Astrocyte of the spinal cord (primary cell): ENCODE measurements around the gene CST11.

ENCODE experiments used
- DNase-seq: peaks from one replicate; pipeline ENCODE4 v3.0.0; 2011; ENCODE audit warnings: low read depth, low spot score
- H3K4me3 ChIP-seq: 2 replicates; pipeline ENCODE4 v1.5.1; 2011; ENCODE audit warnings: low read depth, mild to moderate bottlenecking, low read length, moderate library complexity
- in situ Hi-C: cut with HindIII; loops from 2 replicates; pipeline ENCODE4 v1.10.0; 2017; ENCODE audit warnings: low sequenced_read_pairs
- TF ChIP-seq, protein P1 (sequence below): IDR thresholded peaks from 2 replicates; pipeline ENCODE4 v1.5.1; 2012; ENCODE audit warnings: low read depth, mild to moderate bottlenecking, low read length, inconsistent platforms

Gene CST11

DNA sequence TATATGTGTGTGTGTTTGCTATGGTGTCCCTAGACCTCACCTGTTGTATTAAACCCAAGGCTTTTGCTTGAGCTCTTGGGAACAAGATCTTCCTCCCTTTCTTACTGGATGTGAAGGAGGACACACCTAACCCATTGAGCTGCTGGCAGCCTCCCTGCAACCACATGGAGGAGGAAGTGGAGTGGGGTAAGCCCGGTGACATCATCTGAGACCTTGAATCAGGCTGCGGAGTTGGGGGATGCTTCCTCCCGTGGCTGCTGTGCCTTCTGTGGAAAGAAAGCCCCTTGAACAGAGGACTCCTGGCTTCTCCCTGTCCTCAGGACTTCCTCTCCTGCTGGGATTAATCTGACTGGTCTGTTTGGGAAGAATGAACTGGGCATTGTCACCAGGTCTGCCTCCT, 3.3 kb downstream of the CST11 start:
- in situ Hi-C loops, result no loop called here
- no peak overlapping the region for H3K4me3 ChIP-seq
- TF ChIP-seq, protein P1, sequence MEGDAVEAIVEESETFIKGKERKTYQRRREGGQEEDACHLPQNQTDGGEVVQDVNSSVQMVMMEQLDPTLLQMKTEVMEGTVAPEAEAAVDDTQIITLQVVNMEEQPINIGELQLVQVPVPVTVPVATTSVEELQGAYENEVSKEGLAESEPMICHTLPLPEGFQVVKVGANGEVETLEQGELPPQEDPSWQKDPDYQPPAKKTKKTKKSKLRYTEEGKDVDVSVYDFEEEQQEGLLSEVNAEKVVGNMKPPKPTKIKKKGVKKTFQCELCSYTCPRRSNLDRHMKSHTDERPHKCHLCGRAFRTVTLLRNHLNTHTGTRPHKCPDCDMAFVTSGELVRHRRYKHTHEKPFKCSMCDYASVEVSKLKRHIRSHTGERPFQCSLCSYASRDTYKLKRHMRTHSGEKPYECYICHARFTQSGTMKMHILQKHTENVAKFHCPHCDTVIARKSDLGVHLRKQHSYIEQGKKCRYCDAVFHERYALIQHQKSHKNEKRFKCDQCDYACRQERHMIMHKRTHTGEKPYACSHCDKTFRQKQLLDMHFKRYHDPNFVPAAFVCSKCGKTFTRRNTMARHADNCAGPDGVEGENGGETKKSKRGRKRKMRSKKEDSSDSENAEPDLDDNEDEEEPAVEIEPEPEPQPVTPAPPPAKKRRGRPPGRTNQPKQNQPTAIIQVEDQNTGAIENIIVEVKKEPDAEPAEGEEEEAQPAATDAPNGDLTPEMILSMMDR, result no peak
- no peak for DNase-seq

DNA sequence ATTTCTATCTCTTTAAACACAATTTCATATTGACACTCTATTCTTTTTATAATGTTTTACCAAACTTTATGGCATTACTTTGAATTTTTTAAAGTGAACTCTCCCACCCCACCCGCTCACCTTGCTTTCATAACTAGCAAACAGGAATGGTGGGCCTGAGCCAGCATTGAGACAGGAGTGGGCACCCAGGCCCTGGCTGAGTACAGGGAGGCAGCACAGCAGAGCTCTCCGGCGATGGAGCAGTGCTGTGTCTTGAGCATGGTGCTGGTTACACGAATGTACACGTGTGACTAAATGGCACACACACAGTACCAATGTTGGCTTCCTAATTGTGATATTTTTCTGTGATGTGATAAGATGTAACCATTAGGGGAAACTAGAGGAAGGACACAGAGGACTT, 4.5 kb downstream of the CST11 start:
- DNase-seq, result no peak
- in situ Hi-C loops, result no loop called here
- TF ChIP-seq, protein P1, result no peak
- no peak overlapping the region for H3K4me3 ChIP-seq

DNA sequence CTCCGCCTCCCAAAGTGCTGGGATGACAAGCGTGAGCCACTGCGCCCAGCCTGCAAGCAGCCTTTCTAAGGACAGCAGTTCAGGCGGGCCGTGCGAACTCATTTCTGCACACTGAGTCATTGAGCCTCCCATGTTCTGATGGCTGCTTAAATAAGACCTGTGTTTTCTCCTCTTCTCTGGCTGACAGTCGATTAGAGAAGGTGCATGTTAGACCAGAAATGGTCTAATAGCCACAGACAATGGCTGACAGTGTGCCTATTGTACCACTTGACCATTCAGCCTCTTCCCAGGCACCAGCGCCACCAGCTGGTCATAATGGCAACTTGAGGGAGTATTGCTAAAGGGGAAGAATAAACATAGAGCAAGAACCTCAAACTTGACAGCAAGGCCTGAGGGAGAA, 6.2 kb downstream of the CST11 start:
- DNase-seq, result peak; percentile 23
- TF ChIP-seq, protein P1, result peak; percentile 57
- H3K4me3 ChIP-seq, result no peak overlapping the region
- in situ Hi-C loops, result no loop called here

DNA sequence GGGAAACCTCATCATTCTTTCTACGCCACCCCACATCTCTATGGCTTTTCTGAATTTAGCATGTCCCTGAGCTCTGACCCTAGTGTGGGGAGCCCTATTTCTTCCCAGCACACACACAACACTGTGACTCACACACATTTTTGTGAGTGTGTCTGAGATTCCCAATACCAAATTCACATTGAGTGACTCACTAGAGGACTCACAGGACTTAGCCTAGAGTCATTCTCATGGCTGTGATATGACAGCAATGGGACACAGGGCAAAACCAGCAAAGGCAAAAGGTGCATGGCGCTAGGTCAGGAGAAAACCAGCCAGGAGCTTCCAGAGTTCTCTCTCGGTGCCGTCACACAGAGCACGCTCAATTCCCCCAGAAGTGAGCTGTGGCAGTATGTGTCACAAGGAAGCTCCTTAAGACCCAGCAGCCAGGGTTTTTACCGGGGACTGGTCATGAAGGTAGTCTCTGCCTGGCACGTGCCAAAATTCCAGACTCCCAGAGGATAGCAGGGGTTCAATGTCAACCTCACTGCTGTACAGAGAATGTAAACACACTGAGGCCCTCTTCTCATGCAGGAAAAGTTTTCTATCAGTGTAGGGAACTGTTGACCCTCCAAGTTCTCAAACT, 7.0 kb downstream of the CST11 start:
- TF ChIP-seq, protein P1, result no peak
- peak; percentile 65 for DNase-seq
- no peak overlapping the region for H3K4me3 ChIP-seq
- in situ Hi-C loops, result no loop called here

DNA sequence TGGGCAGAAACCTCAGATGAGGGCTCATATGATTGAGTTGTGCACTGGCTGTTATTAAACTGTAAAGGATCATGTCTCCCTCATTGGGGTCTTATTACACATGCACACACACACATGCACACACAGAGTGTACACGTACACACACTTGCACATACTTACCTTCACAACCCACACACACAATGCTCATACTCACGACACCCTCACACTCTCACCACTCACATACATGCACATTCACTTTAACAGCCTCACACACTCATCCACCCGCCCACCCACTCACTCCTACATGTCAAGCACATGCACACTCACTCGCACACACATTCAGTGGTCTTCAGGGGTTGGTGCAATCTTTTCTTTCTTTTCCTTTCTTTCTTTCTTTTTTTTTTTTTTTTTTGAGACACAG, 7.8 kb downstream of the CST11 start:
- no peak overlapping the region for H3K4me3 ChIP-seq
- TF ChIP-seq, protein P1, result no peak
- DNase-seq, result no peak
- in situ Hi-C loops, result no loop called here

DNA sequence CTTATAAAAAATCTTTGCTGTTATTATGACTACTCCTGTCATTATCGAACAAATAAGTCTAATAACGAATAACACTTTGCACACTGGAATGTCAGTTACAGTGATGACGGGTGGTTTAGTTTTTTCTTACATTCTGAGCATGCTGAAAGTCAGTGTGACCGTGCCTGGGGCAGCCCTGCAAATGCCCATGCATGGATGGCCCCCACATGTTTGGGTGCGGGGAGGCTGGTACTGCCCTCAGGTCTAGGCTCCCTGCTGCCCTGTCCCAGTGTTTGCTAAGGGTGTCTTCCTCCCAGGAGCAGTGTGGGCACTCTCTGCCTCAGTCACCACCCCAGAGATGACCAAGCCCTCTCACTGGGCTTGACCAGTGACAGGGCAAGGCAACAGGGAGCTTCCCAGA, 10.2 kb downstream of the CST11 start:
- in situ Hi-C loops, result no loop called here
- TF ChIP-seq, protein P1, result no peak
- DNase-seq, result no peak
- H3K4me3 ChIP-seq, result no peak overlapping the region
